HG03378 (cell line): Measurements from ENCODE around the gene EYS.
"Not testable (repeated sequence)": the region's sequence is repeated elsewhere in the genome, so short reads cannot be mapped to it uniquely, and the experiment has no call there.

Experiments
- ATAC-seq: cut with Tn5 transposase; IDR thresholded peaks from one replicate; pipeline ENCODE4 v1.9.1; 2021; ENCODE audit warnings: mild to moderate bottlenecking, moderate library complexity; ENCODE audit not compliant: unreplicated experiment

Gene EYS

GRCh38 chr6:64012351-64013001, 1694.5 kb downstream of the EYS start:
- ATAC-seq, result no peak

GRCh38 chr6:64010666-64011065, 1696.4 kb downstream of the EYS start:
- ATAC-seq, result no peak

GRCh38 chr6:64010010-64010409, 1697.0 kb downstream of the EYS start:
- no peak for ATAC-seq

GRCh38 chr6:64006246-64006645, 1700.8 kb downstream of the EYS start:
- ATAC-seq, result no peak

GRCh38 chr6:64000818-64001491, 1706.1 kb downstream of the EYS start:
- ATAC-seq, result no peak

- ATAC-seq, result no peak
These were observed 1707.4 kb downstream of the EYS start for GRCh38 chr6:63999613-64000012.

- ATAC-seq, result no peak
These were observed 1708.0 kb downstream of the EYS start for GRCh38 chr6:63998991-63999390.

- ATAC-seq, result no peak
These were observed 1709.3 kb downstream of the EYS start for GRCh38 chr6:63997734-63998133.

- no peak for ATAC-seq
These were observed 1709.8 kb downstream of the EYS start for GRCh38 chr6:63997221-63997620.

GRCh38 chr6:63985223-63985622, 1721.8 kb downstream of the EYS start:
- ATAC-seq, result no peak

- ATAC-seq, result no peak
These were observed 1731.3 kb downstream of the EYS start for GRCh38 chr6:63975699-63976098.

GRCh38 chr6:63968650-63969049, 1738.4 kb downstream of the EYS start:
- no peak for ATAC-seq

- ATAC-seq, result no peak
These were observed 1742.7 kb downstream of the EYS start for GRCh38 chr6:63964366-63964765.

GRCh38 chr6:63963769-63964315, 1743.2 kb downstream of the EYS start:
- no peak for ATAC-seq

GRCh38 chr6:63953336-63954021, 1753.5 kb downstream of the EYS start:
- not testable (repeated sequence) for ATAC-seq

- ATAC-seq, result no peak
These were observed 1759.1 kb downstream of the EYS start for GRCh38 chr6:63947792-63948529.

GRCh38 chr6:63945987-63946386, 1761.0 kb downstream of the EYS start:
- ATAC-seq, result no peak

- ATAC-seq, result no peak
These were observed 1763.2 kb downstream of the EYS start for GRCh38 chr6:63943826-63944225.

GRCh38 chr6:63941747-63942470, 1765.1 kb downstream of the EYS start:
- ATAC-seq, result no peak

- ATAC-seq, result no peak
These were observed 1767.0 kb downstream of the EYS start for GRCh38 chr6:63940056-63940455.
